Prostate gland (tissue), 2 donors: ENCODE results near the gene ARRB1.

Experiments
- POLR2A ChIP-seq: fragments of 450-650 bp; IDR thresholded peaks from one replicate; pipeline ENCODE4 v1.6.1; 2016; ENCODE audit warnings: antibody characterized with exemption, mild to moderate bottlenecking
- TF ChIP-seq, protein P1 (sequence below), 4 experiments: fragments of 200-600 bp in 2 of 4; fragments of 450-650 bp in 2 of 4; sonication (generic) in 2 of 4; IDR thresholded peaks; 1 replicate in 3 of 4; 2 replicates in 1 of 4; pipeline ENCODE4 v1.5.1; 2016 to 2019; ENCODE audit warnings: antibody characterized with exemption in 4 of 4, mild to moderate bottlenecking in 2 of 4, moderate library complexity in 2 of 4

DNA sequence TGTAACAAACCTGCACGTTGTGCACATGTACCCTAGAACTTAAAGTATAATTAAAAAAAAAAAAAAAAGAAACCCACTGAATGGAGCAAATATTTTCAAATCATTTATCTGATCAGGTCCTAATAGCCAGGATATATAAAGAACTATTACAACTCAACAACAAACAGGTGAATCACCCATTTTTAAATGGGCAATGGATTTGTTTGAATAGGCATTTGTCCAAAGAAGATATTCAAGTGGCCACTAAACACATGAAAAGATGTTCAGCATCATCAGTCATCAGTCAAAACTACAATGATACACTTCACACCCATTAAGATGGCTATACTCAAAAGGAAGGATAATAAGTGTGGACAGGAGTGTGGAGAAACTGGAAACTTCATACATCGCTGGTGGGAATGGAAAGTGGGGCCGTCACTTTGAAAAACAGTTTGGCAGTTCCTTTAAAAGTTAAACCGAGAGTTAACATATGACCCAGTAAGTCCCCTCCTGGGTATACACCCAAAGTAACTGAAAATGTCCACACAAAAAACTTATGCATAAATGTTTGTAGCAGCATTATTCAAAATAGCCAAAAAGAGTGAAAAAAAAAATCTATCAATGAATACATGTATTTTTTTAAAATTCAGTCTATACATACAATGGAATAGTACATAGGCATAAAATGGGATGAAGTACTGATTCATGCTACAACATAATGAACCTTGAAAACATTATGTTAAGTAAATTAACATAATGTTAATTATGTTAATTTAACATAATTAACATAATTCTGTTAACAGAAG lies 53.1 kb downstream of the ARRB1 start:
- TF ChIP-seq, protein P1, sequence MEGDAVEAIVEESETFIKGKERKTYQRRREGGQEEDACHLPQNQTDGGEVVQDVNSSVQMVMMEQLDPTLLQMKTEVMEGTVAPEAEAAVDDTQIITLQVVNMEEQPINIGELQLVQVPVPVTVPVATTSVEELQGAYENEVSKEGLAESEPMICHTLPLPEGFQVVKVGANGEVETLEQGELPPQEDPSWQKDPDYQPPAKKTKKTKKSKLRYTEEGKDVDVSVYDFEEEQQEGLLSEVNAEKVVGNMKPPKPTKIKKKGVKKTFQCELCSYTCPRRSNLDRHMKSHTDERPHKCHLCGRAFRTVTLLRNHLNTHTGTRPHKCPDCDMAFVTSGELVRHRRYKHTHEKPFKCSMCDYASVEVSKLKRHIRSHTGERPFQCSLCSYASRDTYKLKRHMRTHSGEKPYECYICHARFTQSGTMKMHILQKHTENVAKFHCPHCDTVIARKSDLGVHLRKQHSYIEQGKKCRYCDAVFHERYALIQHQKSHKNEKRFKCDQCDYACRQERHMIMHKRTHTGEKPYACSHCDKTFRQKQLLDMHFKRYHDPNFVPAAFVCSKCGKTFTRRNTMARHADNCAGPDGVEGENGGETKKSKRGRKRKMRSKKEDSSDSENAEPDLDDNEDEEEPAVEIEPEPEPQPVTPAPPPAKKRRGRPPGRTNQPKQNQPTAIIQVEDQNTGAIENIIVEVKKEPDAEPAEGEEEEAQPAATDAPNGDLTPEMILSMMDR (IDR thresholded peaks at IDR 0.05) = no peak
- TF ChIP-seq POLR2A = no peak
